ENCODE results near the gene LGALS1.

DNA sequence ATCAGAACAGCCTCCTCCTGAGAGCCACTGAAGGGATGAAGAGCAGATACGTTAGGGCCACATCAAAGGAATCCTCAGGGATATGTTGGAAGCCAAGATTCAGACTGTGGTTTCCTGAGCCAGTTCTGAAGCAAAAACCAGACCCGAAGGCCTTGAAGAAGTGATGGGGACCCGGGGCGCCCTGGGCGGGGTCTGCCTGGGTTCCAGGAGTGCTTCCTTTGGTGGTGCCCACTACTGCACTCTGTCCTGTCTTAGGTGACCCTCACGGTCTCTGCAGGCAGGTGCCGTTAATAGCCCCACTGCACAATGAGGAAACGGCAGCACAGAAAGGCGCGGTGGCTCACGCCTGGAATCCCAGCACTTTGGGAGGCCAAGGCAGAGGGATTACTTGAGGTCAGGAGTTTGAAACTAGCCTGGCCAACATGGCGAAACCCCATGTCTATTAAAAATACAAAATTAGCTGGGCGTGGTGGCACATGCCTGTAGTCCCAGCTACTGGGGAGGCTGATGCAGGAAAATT lies 48.8 kb upstream of the LGALS1 start:
- TF ChIP-seq, protein P1, sequence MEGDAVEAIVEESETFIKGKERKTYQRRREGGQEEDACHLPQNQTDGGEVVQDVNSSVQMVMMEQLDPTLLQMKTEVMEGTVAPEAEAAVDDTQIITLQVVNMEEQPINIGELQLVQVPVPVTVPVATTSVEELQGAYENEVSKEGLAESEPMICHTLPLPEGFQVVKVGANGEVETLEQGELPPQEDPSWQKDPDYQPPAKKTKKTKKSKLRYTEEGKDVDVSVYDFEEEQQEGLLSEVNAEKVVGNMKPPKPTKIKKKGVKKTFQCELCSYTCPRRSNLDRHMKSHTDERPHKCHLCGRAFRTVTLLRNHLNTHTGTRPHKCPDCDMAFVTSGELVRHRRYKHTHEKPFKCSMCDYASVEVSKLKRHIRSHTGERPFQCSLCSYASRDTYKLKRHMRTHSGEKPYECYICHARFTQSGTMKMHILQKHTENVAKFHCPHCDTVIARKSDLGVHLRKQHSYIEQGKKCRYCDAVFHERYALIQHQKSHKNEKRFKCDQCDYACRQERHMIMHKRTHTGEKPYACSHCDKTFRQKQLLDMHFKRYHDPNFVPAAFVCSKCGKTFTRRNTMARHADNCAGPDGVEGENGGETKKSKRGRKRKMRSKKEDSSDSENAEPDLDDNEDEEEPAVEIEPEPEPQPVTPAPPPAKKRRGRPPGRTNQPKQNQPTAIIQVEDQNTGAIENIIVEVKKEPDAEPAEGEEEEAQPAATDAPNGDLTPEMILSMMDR (IDR thresholded peaks at IDR 0.05; ENCODE audit: low read depth, low read length, missing input control): no peak
- TF ChIP-seq HNF4G (IDR thresholded peaks at IDR 0.05): no peak
- TF ChIP-seq, protein P2, sequence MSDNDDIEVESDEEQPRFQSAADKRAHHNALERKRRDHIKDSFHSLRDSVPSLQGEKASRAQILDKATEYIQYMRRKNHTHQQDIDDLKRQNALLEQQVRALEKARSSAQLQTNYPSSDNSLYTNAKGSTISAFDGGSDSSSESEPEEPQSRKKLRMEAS (IDR thresholded peaks at IDR 0.05): no peak
- no peak for TF ChIP-seq EGR1 (IDR thresholded peaks at IDR 0.05; ENCODE audit: low read depth in 2 of 2)
- no peak for TF ChIP-seq RAD21 (IDR thresholded peaks at IDR 0.05)
- TF ChIP-seq, protein P3, sequence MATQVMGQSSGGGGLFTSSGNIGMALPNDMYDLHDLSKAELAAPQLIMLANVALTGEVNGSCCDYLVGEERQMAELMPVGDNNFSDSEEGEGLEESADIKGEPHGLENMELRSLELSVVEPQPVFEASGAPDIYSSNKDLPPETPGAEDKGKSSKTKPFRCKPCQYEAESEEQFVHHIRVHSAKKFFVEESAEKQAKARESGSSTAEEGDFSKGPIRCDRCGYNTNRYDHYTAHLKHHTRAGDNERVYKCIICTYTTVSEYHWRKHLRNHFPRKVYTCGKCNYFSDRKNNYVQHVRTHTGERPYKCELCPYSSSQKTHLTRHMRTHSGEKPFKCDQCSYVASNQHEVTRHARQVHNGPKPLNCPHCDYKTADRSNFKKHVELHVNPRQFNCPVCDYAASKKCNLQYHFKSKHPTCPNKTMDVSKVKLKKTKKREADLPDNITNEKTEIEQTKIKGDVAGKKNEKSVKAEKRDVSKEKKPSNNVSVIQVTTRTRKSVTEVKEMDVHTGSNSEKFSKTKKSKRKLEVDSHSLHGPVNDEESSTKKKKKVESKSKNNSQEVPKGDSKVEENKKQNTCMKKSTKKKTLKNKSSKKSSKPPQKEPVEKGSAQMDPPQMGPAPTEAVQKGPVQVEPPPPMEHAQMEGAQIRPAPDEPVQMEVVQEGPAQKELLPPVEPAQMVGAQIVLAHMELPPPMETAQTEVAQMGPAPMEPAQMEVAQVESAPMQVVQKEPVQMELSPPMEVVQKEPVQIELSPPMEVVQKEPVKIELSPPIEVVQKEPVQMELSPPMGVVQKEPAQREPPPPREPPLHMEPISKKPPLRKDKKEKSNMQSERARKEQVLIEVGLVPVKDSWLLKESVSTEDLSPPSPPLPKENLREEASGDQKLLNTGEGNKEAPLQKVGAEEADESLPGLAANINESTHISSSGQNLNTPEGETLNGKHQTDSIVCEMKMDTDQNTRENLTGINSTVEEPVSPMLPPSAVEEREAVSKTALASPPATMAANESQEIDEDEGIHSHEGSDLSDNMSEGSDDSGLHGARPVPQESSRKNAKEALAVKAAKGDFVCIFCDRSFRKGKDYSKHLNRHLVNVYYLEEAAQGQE (IDR thresholded peaks at IDR 0.05): no peak
- TF ChIP-seq HNF4A (conservative IDR thresholded peaks at IDR 0.05): no peak
- TF ChIP-seq, protein P4, sequence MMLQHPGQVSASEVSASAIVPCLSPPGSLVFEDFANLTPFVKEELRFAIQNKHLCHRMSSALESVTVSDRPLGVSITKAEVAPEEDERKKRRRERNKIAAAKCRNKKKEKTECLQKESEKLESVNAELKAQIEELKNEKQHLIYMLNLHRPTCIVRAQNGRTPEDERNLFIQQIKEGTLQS (IDR thresholded peaks at IDR 0.05): no peak
- no peak for TF ChIP-seq YY1 (IDR thresholded peaks at IDR 0.05)
- TF ChIP-seq, protein P5, sequence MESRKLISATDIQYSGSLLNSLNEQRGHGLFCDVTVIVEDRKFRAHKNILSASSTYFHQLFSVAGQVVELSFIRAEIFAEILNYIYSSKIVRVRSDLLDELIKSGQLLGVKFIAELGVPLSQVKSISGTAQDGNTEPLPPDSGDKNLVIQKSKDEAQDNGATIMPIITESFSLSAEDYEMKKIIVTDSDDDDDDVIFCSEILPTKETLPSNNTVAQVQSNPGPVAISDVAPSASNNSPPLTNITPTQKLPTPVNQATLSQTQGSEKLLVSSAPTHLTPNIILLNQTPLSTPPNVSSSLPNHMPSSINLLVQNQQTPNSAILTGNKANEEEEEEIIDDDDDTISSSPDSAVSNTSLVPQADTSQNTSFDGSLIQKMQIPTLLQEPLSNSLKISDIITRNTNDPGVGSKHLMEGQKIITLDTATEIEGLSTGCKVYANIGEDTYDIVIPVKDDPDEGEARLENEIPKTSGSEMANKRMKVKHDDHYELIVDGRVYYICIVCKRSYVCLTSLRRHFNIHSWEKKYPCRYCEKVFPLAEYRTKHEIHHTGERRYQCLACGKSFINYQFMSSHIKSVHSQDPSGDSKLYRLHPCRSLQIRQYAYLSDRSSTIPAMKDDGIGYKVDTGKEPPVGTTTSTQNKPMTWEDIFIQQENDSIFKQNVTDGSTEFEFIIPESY (IDR thresholded peaks at IDR 0.05): no peak
- TF ChIP-seq GABPA (IDR thresholded peaks at IDR 0.05 in 1 of 2, conservative IDR thresholded peaks at IDR 0.05 in 1 of 2): no peak
